ENCODE results near the gene SULT4A1. TPM values are rescaled to one million over a fixed set of nuclear protein-coding genes. Genes with fewer than 3 reads are reported as not detected.

SULT4A1 gene
- total and polyA plus RNA-seq, 10 of the 15 experiments (the other 5 are each of a cell fraction or from before 2014, with no cell fraction given): not detected

GRCh38 chr22:43853328-43853931 lies 8.9 kb downstream of the SULT4A1 start:
- in situ Hi-C loops (cut with MboI) (no loop called here), intact Hi-C loops (cut with micrococcal nuclease; ENCODE audit: unreplicated experiment) (no loop called here)
- CTCF ChIA-PET: interaction anchor here (0.7 to 1.7 kb wide), 2 partner anchors 30 to 517 kb away, joined by 3 to 4 read pairs; no protein-coding TSS in a partner anchor
- RAD21 ChIA-PET (ENCODE audit: unreplicated experiment): no interaction called here
- Histone ChIP-seq H3K4me3 (no peak overlapping the region), H3K9me3 (replicated peaks; ENCODE audit: control insufficient read depth, insufficient read depth, low read length) (no peaks in the 10 kb centered on the region), H3K4me2 (ENCODE audit: control insufficient read depth, insufficient read depth) (no peak overlapping the region), H3K27ac (ENCODE audit: control insufficient read depth, insufficient read depth) (no peak overlapping the region), H3K79me2 (ENCODE audit: control insufficient read depth, insufficient read depth, low read length) (no peaks in the 10 kb centered on the region), H3K27me3 (replicated peaks in 1 of 2; ENCODE audit: control insufficient read depth in 2 of 2, insufficient read depth in 2 of 2, low read length in 1 of 2) (peaks cover 0 to 4% of the 10 kb centered on the region in 2 experiments; a peak in 3 of 4 replicates), H3K9ac (ENCODE audit: control insufficient read depth, insufficient read depth, low read length) (no peak overlapping the region), H4K20me1 (ENCODE audit: control insufficient read depth, insufficient read depth) (no peaks in the 10 kb centered on the region), H3K36me3 (ENCODE audit: control insufficient read depth in 2 of 2, insufficient read depth in 2 of 2, low read length in 1 of 2) (no peaks in the 10 kb centered on the region), H3K4me1 (ENCODE audit: control insufficient read depth, insufficient read depth, low read length) (no peaks in the 10 kb centered on the region), H2AFZ (ENCODE audit: control insufficient read depth, low read depth, low read length) (no peak overlapping the region)
- SMC1A ChIA-PET (ENCODE audit: uncharacterized antibody, unreplicated experiment): no interaction called here
- ATAC-seq (no peak), FAIRE-seq (no peak), DNase-seq (ENCODE audit: low read depth, low spot score) (no peak)
- POLR2A ChIA-PET: no interaction called here
- BruUV-seq (replicated peaks): no TSS peak
- WGBS (ENCODE audit: insufficient coverage, insufficient replicate concordance, low lambda C conversion rate, missing lambda C conversion rate): 35% methylated on average over 10 of the region's 10 CpGs
- no peak for TF ChIP-seq ZBED1 (IDR thresholded peaks at IDR 0.05; ENCODE audit: borderline replicate concordance)
- no peak for TF ChIP-seq SKIL (IDR thresholded peaks at IDR 0.05; ENCODE audit: low read depth, poor library complexity, severe bottlenecking)
- no peak for TF ChIP-seq MTA2 (IDR thresholded peaks at IDR 0.05; ENCODE audit: low read depth)
- TF ChIP-seq RB1 (IDR thresholded peaks at IDR 0.05; ENCODE audit: borderline replicate concordance): no peak
- no peak for TF ChIP-seq SUZ12 (IDR thresholded peaks at IDR 0.05; ENCODE audit: unreplicated experiment)
- TF ChIP-seq ZNF384 (IDR thresholded peaks at IDR 0.05; ENCODE audit: borderline replicate concordance, low read depth, low read length): no peak
- no peak for TF ChIP-seq BHLHE40 (IDR thresholded peaks at IDR 0.05; ENCODE audit: borderline replicate concordance in 1 of 2, low read depth in 2 of 2, low read length in 1 of 2)
- TF ChIP-seq ETV6 (conservative IDR thresholded peaks at IDR 0.05 in 1 of 2, IDR thresholded peaks at IDR 0.05 in 1 of 2; ENCODE audit: borderline replicate concordance in 1 of 2, low read depth in 1 of 2): no peak

All from GM12878 (cell line).